ENCODE results near the gene TREH. TPM values are rescaled to one million over a fixed set of nuclear protein-coding genes. Genes with fewer than 3 reads are reported as not detected.

Gene TREH
- total RNA-seq, 1 donor from 2014 or later: not detected

GRCh38 chr11:118628031-118628430, 51.4 kb downstream of the TREH start:
- Histone ChIP-seq H3K36me3 (ENCODE audit: control insufficient read depth, insufficient read depth, low read length) (peaks cover 9% of the 10 kb centered on the region), H3K4me3 (ENCODE audit: low read depth, low read length) (no peak overlapping the region), H3K27me3 (ENCODE audit: control insufficient read depth, insufficient read depth, low read length) (no peaks in the 10 kb centered on the region)
- no peak for DNase-seq (ENCODE audit: low read depth)
- TF ChIP-seq CTCF (IDR thresholded peaks at IDR 0.05; ENCODE audit: insufficient read depth, low read length, poor library complexity, severe bottlenecking): no peak

- peaks cover 9% of the 10 kb centered on the region for H3K36me3 ChIP-seq (ENCODE audit: control insufficient read depth, insufficient read depth, low read length)
- no peak for DNase-seq (ENCODE audit: low read depth)
Measured at GRCh38 chr11:118627566-118627965, 51.9 kb downstream of the TREH start.

GRCh38 chr11:118625976-118626375, 53.5 kb downstream of the TREH start:
- no peak for TF ChIP-seq CTCF (IDR thresholded peaks at IDR 0.05; ENCODE audit: insufficient read depth, low read length, poor library complexity, severe bottlenecking)
- no peak for DNase-seq (ENCODE audit: low read depth)
- H3K27me3 ChIP-seq (ENCODE audit: control insufficient read depth, insufficient read depth, low read length): no peaks in the 10 kb centered on the region
- peaks cover 8% of the 10 kb centered on the region for H3K36me3 ChIP-seq (ENCODE audit: control insufficient read depth, insufficient read depth, low read length)
- no peak overlapping the region for H3K4me3 ChIP-seq (ENCODE audit: low read depth, low read length)

More at GRCh38 chr11:118627566-118627965, 51.9 kb downstream of the TREH start:
- Histone ChIP-seq H3K4me3 (ENCODE audit: low read depth, low read length) (no peak overlapping the region), H3K27me3 (ENCODE audit: control insufficient read depth, insufficient read depth, low read length) (no peaks in the 10 kb centered on the region)
- no peak for TF ChIP-seq CTCF (IDR thresholded peaks at IDR 0.05; ENCODE audit: insufficient read depth, low read length, poor library complexity, severe bottlenecking)

- Histone ChIP-seq H3K4me3 (ENCODE audit: low read depth, low read length) (no peak overlapping the region), H3K36me3 (ENCODE audit: control insufficient read depth, insufficient read depth, low read length) (peaks cover 4% of the 10 kb centered on the region), H3K27me3 (ENCODE audit: control insufficient read depth, insufficient read depth, low read length) (no peaks in the 10 kb centered on the region)
- no peak for TF ChIP-seq CTCF (IDR thresholded peaks at IDR 0.05; ENCODE audit: insufficient read depth, low read length, poor library complexity, severe bottlenecking)
- DNase-seq (ENCODE audit: low read depth): no peak
Measured at GRCh38 chr11:118625036-118625690, 54.3 kb downstream of the TREH start.

- DNase-seq (ENCODE audit: low read depth): no peak
- H3K4me3 ChIP-seq (ENCODE audit: low read depth, low read length): no peak overlapping the region
- TF ChIP-seq CTCF (IDR thresholded peaks at IDR 0.05; ENCODE audit: insufficient read depth, low read length, poor library complexity, severe bottlenecking): no peak
- H3K27me3 ChIP-seq (ENCODE audit: control insufficient read depth, insufficient read depth, low read length): no peaks in the 10 kb centered on the region
- peaks cover 4% of the 10 kb centered on the region for H3K36me3 ChIP-seq (ENCODE audit: control insufficient read depth, insufficient read depth, low read length)
Measured at GRCh38 chr11:118623269-118623655, 56.2 kb downstream of the TREH start.
